GM10847 (cell line): Measurements from ENCODE around the gene PARS2.

Experiments
- POLR2A ChIP-seq: IDR thresholded peaks from 2 replicates; pipeline ENCODE4 v1.6.1; 2011; ENCODE audit not compliant: insufficient read length; ENCODE audit errors: extremely low read depth

Gene PARS2

GRCh38 chr1:54764133-54764921 lies at the start of gene PARS2:
Gene PARS2, minus strand, starts transcription at chr1:54764523. Its CDS starts 5,362 bp downstream, at chr1:54759161.
- peak; percentile 70 for TF ChIP-seq POLR2A

- TF ChIP-seq POLR2A = no peak
Measured at GRCh38 chr1:54814126-54814498, 49.8 kb upstream of the PARS2 start.

GRCh38 chr1:54813485-54814125 lies 49.3 kb upstream of the PARS2 start:
- TF ChIP-seq POLR2A = no peak

- no peak for TF ChIP-seq POLR2A
Measured at GRCh38 chr1:54812801-54813484, 48.6 kb upstream of the PARS2 start.

GRCh38 chr1:54811739-54812655 lies 47.7 kb upstream of the PARS2 start:
- TF ChIP-seq POLR2A = no peak

- TF ChIP-seq POLR2A = no peak
Measured at GRCh38 chr1:54811066-54811465, 46.7 kb upstream of the PARS2 start.

- no peak for TF ChIP-seq POLR2A
Measured at GRCh38 chr1:54810153-54810942, 46.0 kb upstream of the PARS2 start.

- no peak for TF ChIP-seq POLR2A
Measured at GRCh38 chr1:54809496-54810074, 45.3 kb upstream of the PARS2 start.

GRCh38 chr1:54808443-54809207 lies 44.3 kb upstream of the PARS2 start:
- TF ChIP-seq POLR2A = no peak

GRCh38 chr1:54807756-54808155 lies 43.4 kb upstream of the PARS2 start:
- no peak for TF ChIP-seq POLR2A

GRCh38 chr1:54806931-54807611 lies 42.7 kb upstream of the PARS2 start:
- no peak for TF ChIP-seq POLR2A

- TF ChIP-seq POLR2A = no peak
Measured at GRCh38 chr1:54805981-54806381, 41.7 kb upstream of the PARS2 start.

- TF ChIP-seq POLR2A = no peak
Measured at GRCh38 chr1:54805466-54805865, 41.1 kb upstream of the PARS2 start.
